ENCODE results near the gene GALNT7.

Gene GALNT7

GRCh38 chr4:173318648-173319211 is 150.1 kb downstream of the GALNT7 start:
- no peak overlapping the region for H3K27ac Mint-ChIP-seq
- DNase-seq = no peak
- H3K36me3 Mint-ChIP-seq (ENCODE audit: low read depth) = peaks cover 38% of the 10 kb centered on the region
- H3K9me3 Mint-ChIP-seq = no peaks in the 10 kb centered on the region
- no peak overlapping the region for H3K4me3 Mint-ChIP-seq
- peaks cover 13% of the 10 kb centered on the region for H3K4me1 Mint-ChIP-seq (ENCODE audit: low read depth)
- no peaks in the 10 kb centered on the region for H3K27me3 Mint-ChIP-seq

- H3K9me3 Mint-ChIP-seq = no peaks in the 10 kb centered on the region
- H3K36me3 Mint-ChIP-seq (ENCODE audit: low read depth) = peaks cover 38% of the 10 kb centered on the region
- H3K4me3 Mint-ChIP-seq = no peak overlapping the region
- no peaks in the 10 kb centered on the region for H3K27me3 Mint-ChIP-seq
- H3K4me1 Mint-ChIP-seq (ENCODE audit: low read depth) = peaks cover 13% of the 10 kb centered on the region
- H3K27ac Mint-ChIP-seq = peak overlapping the region; percentile 2
- DNase-seq = no peak
These were observed 151.1 kb downstream of the GALNT7 start for GRCh38 chr4:173319696-173320095.

- Mint-ChIP-seq H3K9me3 (no peaks in the 10 kb centered on the region), H3K4me3 (no peak overlapping the region), H3K27me3 (no peaks in the 10 kb centered on the region), H3K4me1 (ENCODE audit: low read depth) (no peaks in the 10 kb centered on the region), H3K27ac (no peak overlapping the region), H3K36me3 (ENCODE audit: low read depth) (peaks cover 76% of the 10 kb centered on the region)
- DNase-seq = no peak
These were observed 156.6 kb downstream of the GALNT7 start for GRCh38 chr4:173325007-173325736.

- Mint-ChIP-seq H3K27me3 (no peaks in the 10 kb centered on the region), H3K9me3 (no peaks in the 10 kb centered on the region), H3K27ac (no peak overlapping the region), H3K36me3 (ENCODE audit: low read depth) (peaks cover 78% of the 10 kb centered on the region), H3K4me3 (no peak overlapping the region), H3K4me1 (ENCODE audit: low read depth) (peaks cover 20% of the 10 kb centered on the region)
- DNase-seq = no peak
These were observed 159.8 kb downstream of the GALNT7 start for GRCh38 chr4:173328236-173328901.

- no peak for DNase-seq
- no peak overlapping the region for H3K4me3 Mint-ChIP-seq
- H3K9me3 Mint-ChIP-seq = no peaks in the 10 kb centered on the region
- no peak overlapping the region for H3K27ac Mint-ChIP-seq
- H3K36me3 Mint-ChIP-seq (ENCODE audit: low read depth) = peaks cover 82% of the 10 kb centered on the region
- no peaks in the 10 kb centered on the region for H3K27me3 Mint-ChIP-seq
- peaks cover 24% of the 10 kb centered on the region for H3K4me1 Mint-ChIP-seq (ENCODE audit: low read depth)
These were observed 162.0 kb downstream of the GALNT7 start for GRCh38 chr4:173330590-173330989.

- Mint-ChIP-seq H3K9me3 (no peaks in the 10 kb centered on the region), H3K4me3 (peak overlapping the region; percentile 98), H3K36me3 (ENCODE audit: low read depth) (peaks cover 69% of the 10 kb centered on the region), H3K27ac (peak overlapping the region; percentile 95), H3K4me1 (ENCODE audit: low read depth) (peaks cover 25% of the 10 kb centered on the region), H3K27me3 (peaks cover 8% of the 10 kb centered on the region)
- DNase-seq = no peak
These were observed 163.4 kb downstream of the GALNT7 start for GRCh38 chr4:173332021-173332487.

- DNase-seq = no peak
- Mint-ChIP-seq H3K4me3 (peak overlapping the region; percentile 98), H3K36me3 (ENCODE audit: low read depth) (peaks cover 60% of the 10 kb centered on the region), H3K27me3 (peaks cover 13% of the 10 kb centered on the region), H3K4me1 (ENCODE audit: low read depth) (peaks cover 25% of the 10 kb centered on the region), H3K27ac (peak overlapping the region; percentile 95), H3K9me3 (no peaks in the 10 kb centered on the region)
These were observed 164.5 kb downstream of the GALNT7 start for GRCh38 chr4:173332963-173333657.

- Mint-ChIP-seq H3K36me3 (ENCODE audit: low read depth) (peaks cover 54% of the 10 kb centered on the region), H3K4me1 (ENCODE audit: low read depth) (peaks cover 25% of the 10 kb centered on the region), H3K9me3 (no peaks in the 10 kb centered on the region), H3K27ac (peak overlapping the region; percentile 99), H3K27me3 (peaks cover 13% of the 10 kb centered on the region), H3K4me3 (peak overlapping the region; percentile 98)
- DNase-seq = no peak
These were observed 165.1 kb downstream of the GALNT7 start for GRCh38 chr4:173333658-173334084.

- H3K27me3 Mint-ChIP-seq = peaks cover 13% of the 10 kb centered on the region
- peak; percentile 99 for DNase-seq
- peak within 1 kb of the TSS; percentile 99 for H3K27ac Mint-ChIP-seq
- H3K4me3 Mint-ChIP-seq = peak within 1 kb of the TSS; percentile 98
- H3K9me3 Mint-ChIP-seq = no peaks in the 10 kb centered on the region
- H3K36me3 Mint-ChIP-seq (ENCODE audit: low read depth) = peaks cover 50% of the 10 kb centered on the region
- peaks cover 25% of the 10 kb centered on the region for H3K4me1 Mint-ChIP-seq (ENCODE audit: low read depth)
These were observed 165.7 kb downstream of the GALNT7 start, which contains the start of gene HMGB2 for GRCh38 chr4:173334085-173334890. TSS of gene HMGB2 (minus strand) at chr4:173334358. CDS start at chr4:173333649, 709 bp downstream.

GRCh38 chr4:173334891-173335752 is 166.5 kb downstream of the GALNT7 start:
- Mint-ChIP-seq H3K27ac (peak overlapping the region; percentile 99), H3K27me3 (peaks cover 13% of the 10 kb centered on the region), H3K4me1 (ENCODE audit: low read depth) (peaks cover 25% of the 10 kb centered on the region), H3K9me3 (no peaks in the 10 kb centered on the region), H3K4me3 (peak overlapping the region; percentile 98), H3K36me3 (ENCODE audit: low read depth) (peaks cover 41% of the 10 kb centered on the region)
- no peak for DNase-seq

GRCh38 chr4:173337463-173337862 is 168.9 kb downstream of the GALNT7 start:
- Mint-ChIP-seq H3K9me3 (no peaks in the 10 kb centered on the region), H3K36me3 (ENCODE audit: low read depth) (peaks cover 21% of the 10 kb centered on the region), H3K27me3 (peaks cover 13% of the 10 kb centered on the region), H3K27ac (no peak overlapping the region), H3K4me3 (no peak overlapping the region), H3K4me1 (ENCODE audit: low read depth) (peaks cover 14% of the 10 kb centered on the region)
- no peak for DNase-seq

GRCh38 chr4:173343832-173344397 is 175.3 kb downstream of the GALNT7 start:
- Mint-ChIP-seq H3K27me3 (peaks cover 4% of the 10 kb centered on the region), H3K27ac (no peak overlapping the region), H3K9me3 (no peaks in the 10 kb centered on the region), H3K4me1 (ENCODE audit: low read depth) (no peaks in the 10 kb centered on the region), H3K4me3 (no peak overlapping the region), H3K36me3 (ENCODE audit: low read depth) (no peaks in the 10 kb centered on the region)
- DNase-seq = no peak

- DNase-seq = no peak
- peaks cover 7% of the 10 kb centered on the region for H3K27me3 Mint-ChIP-seq
- H3K36me3 Mint-ChIP-seq (ENCODE audit: low read depth) = no peaks in the 10 kb centered on the region
- no peaks in the 10 kb centered on the region for H3K9me3 Mint-ChIP-seq
- no peaks in the 10 kb centered on the region for H3K4me1 Mint-ChIP-seq (ENCODE audit: low read depth)
- no peak overlapping the region for H3K4me3 Mint-ChIP-seq
- no peak overlapping the region for H3K27ac Mint-ChIP-seq
These were observed 177.0 kb downstream of the GALNT7 start for GRCh38 chr4:173345648-173346047.
